ENCODE measurements around the gene TCAIM.

- TF ChIP-seq POLR2A (IDR thresholded peaks at IDR 0.05; ENCODE audit: low read depth, low read length) (no peak), USF2 (IDR thresholded peaks at IDR 0.05; ENCODE audit: low read depth, low read length) (no peak), CTCF (conservative IDR thresholded peaks at IDR 0.05; ENCODE audit: low read depth, low read length) (no peak), RFX5 (IDR thresholded peaks at IDR 0.05; ENCODE audit: low read depth, low read length) (no peak), MXI1 (IDR thresholded peaks at IDR 0.05; ENCODE audit: borderline replicate concordance, low read depth, low read length) (no peak), MAZ (IDR thresholded peaks at IDR 0.05; ENCODE audit: borderline replicate concordance, low read depth, low read length) (no peak), RAD21 (IDR thresholded peaks at IDR 0.05; ENCODE audit: low read length) (no peak), FOS (IDR thresholded peaks at IDR 0.05; ENCODE audit: low read depth, low read length) (no peak), CEBPB (IDR thresholded peaks at IDR 0.05; ENCODE audit: low read depth, low read length) (no peak), BHLHE40 (IDR thresholded peaks at IDR 0.05; ENCODE audit: low read depth, low read length) (no peak), ELK1 (IDR thresholded peaks at IDR 0.05; ENCODE audit: borderline replicate concordance, low read depth, low read length) (no peak), RCOR1 (IDR thresholded peaks at IDR 0.05; ENCODE audit: insufficient replicate concordance, low read length) (no peak), SMC3 (IDR thresholded peaks at IDR 0.05; ENCODE audit: low read depth, low read length) (no peak)
Measured at GRCh38 chr3:44340058-44340395, 1.5 kb downstream of the TCAIM start.
